Calu3 (cell line): ENCODE results near the gene LRRC47. TPM values are rescaled to one million over a fixed set of nuclear protein-coding genes. Genes with fewer than 3 reads are reported as not detected.

ENCODE experiments used
- BruUV-seq: library from RNA; stranded (reverse); fragments of 400-500 nt; replicated peaks from 2 replicates; lab custom pipeline; 2021; lab: Mats Ljungman, UMichigan
- CTCF ChIA-PET: fragments of 300-600 bp; sonication (Branson Sonifier 250); formaldehyde crosslinking; loops from one replicate; lab custom pipeline; 2022; ENCODE audit warnings: antibody characterized with exemption; lab: Charles Lee
- DNase-seq: peaks from one replicate; pipeline ENCODE4 v3.0.0; 2022
- H3K27ac Mint-ChIP-seq: one replicate; pipeline ENCODE4 v1.8.0; 2022; ENCODE audit warnings: mixed read lengths; ENCODE audit not compliant: unreplicated experiment
- H3K27me3 Mint-ChIP-seq: one replicate; pipeline ENCODE4 v1.8.0; 2022; ENCODE audit warnings: mixed read lengths; ENCODE audit not compliant: unreplicated experiment
- H3K36me3 Mint-ChIP-seq: one replicate; pipeline ENCODE4 v1.8.0; 2022; ENCODE audit warnings: mild to moderate bottlenecking, moderate library complexity, mixed read lengths; ENCODE audit not compliant: insufficient read depth, unreplicated experiment
- H3K4me1 Mint-ChIP-seq: one replicate; pipeline ENCODE4 v1.8.0; 2022; ENCODE audit warnings: mild to moderate bottlenecking, low read depth, mixed read lengths; ENCODE audit not compliant: unreplicated experiment
- H3K4me3 Mint-ChIP-seq: one replicate; pipeline ENCODE4 v1.8.0; 2022; ENCODE audit warnings: mild to moderate bottlenecking, low read depth, moderate library complexity, mixed read lengths; ENCODE audit not compliant: unreplicated experiment
- H3K9me3 Mint-ChIP-seq: one replicate; pipeline ENCODE4 v1.8.0; 2022; ENCODE audit warnings: low read depth, mixed read lengths; ENCODE audit not compliant: unreplicated experiment
- intact Hi-C: fragments of 100-400 bp; cut with micrococcal nuclease; formaldehyde crosslinking; loops from one replicate; pipeline ENCODE4 v1.10.0; 2022; ENCODE audit not compliant: unreplicated experiment
- total RNA-seq: library from RNA; stranded (reverse); gene quantifications from 2 replicates; pipeline ENCODE4 v1.2.3, GENCODE V29; 2022
- TF ChIP-seq, protein P1 (sequence below): fragments of 200-600 bp; IDR thresholded peaks from one replicate; pipeline ENCODE4 v1.8.0; 2022; ENCODE audit warnings: antibody characterized with exemption; ENCODE audit not compliant: unreplicated experiment

Gene LRRC47
- total RNA-seq, 1 experiment from 2014 or later = 35.8 TPM

DNA sequence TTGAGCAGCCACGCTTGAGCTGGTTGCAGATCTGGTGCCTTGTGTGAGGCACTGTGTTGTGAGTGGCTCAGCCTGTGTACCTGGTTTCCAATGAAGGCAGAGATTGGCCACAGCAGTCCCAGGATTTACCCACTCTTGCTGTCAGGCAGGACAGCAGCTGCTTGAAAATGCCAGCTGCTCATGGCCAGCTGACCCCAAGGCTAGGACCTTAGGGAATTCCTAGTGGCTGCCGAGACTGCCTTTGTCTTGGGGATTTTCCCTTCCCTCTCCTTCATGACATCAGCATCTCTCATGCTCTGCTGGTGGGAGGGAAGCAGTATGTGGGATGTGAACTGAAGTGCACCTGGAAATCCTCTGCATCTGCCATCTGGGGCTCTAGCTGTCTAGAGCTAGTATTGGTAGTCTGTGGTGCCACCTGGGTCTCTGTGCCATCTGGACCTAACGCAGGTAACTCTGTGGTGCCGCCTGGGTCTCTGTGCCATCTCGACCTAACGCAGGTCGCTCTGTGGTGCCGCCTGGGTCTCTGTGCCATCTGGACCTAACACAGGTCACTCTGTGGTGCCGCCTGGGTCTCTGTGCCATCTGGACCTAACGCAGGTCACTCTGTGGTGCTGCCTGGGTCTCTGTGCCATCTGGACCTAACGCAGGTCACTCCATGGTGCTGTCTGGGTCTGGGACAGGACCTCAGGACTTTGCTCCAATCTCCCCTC, 3.8 kb upstream of the LRRC47 start:
- peaks cover 26% of the 10 kb centered on the region for H3K4me1 Mint-ChIP-seq
- CTCF ChIA-PET = interaction anchor here (0.7 kb wide), 1 partner anchor 180 kb away, joined by 10 read pairs; no protein-coding TSS in a partner anchor
- no peak overlapping the region for H3K27ac Mint-ChIP-seq
- H3K27me3 Mint-ChIP-seq = peaks cover 46% of the 10 kb centered on the region
- no peak overlapping the region for H3K4me3 Mint-ChIP-seq
- peaks cover 19% of the 10 kb centered on the region for H3K36me3 Mint-ChIP-seq
- TF ChIP-seq, protein P1, sequence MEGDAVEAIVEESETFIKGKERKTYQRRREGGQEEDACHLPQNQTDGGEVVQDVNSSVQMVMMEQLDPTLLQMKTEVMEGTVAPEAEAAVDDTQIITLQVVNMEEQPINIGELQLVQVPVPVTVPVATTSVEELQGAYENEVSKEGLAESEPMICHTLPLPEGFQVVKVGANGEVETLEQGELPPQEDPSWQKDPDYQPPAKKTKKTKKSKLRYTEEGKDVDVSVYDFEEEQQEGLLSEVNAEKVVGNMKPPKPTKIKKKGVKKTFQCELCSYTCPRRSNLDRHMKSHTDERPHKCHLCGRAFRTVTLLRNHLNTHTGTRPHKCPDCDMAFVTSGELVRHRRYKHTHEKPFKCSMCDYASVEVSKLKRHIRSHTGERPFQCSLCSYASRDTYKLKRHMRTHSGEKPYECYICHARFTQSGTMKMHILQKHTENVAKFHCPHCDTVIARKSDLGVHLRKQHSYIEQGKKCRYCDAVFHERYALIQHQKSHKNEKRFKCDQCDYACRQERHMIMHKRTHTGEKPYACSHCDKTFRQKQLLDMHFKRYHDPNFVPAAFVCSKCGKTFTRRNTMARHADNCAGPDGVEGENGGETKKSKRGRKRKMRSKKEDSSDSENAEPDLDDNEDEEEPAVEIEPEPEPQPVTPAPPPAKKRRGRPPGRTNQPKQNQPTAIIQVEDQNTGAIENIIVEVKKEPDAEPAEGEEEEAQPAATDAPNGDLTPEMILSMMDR = no peak
- no TSS peak for BruUV-seq
- intact Hi-C loops = no loop called here
- no peak for DNase-seq
- H3K9me3 Mint-ChIP-seq = no peaks in the 10 kb centered on the region

DNA sequence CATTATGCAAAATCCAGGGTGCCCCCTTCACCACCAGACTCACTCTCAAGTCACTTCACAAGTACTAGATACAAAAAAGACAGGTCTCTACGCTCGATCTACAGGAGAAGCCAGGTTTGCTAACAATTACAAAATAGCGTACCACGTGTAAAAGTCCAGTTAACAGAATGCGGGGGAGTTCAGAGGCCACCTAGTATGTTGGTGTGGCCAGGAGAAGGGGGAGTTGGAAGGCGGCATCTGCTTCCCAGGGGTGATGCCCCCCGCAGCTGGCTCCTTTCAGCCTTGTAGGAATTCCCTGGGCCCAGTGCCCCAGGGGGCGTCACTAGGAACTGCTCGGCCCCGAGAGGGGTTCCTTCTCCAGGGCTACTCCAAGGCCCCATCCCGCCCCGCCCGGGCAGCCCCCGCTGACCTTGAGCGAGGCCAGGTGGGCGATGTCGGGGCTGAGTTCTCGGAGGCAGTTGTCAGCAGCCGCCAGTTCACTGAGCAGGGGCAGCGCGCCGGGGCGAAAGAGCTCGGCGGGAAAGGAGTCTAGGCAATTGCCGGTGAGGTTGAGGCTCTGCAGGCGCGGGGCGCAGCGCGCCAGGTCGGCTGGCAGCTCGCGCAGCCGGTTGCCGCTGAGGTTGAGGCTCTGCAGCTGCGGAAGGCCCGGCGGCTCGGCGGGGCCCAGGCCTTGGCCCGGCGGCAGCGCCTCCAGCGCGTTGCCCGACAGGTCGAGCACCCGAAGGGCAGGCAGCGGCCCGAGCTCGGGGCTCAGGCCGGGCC, 664 bp downstream of the LRRC47 start:
- Mint-ChIP-seq H3K4me3 (peak overlapping the region; percentile 92), H3K9me3 (no peaks in the 10 kb centered on the region), H3K27ac (peak overlapping the region; percentile 69), H3K4me1 (peaks cover 9% of the 10 kb centered on the region), H3K27me3 (peaks cover 7% of the 10 kb centered on the region), H3K36me3 (peaks cover 23% of the 10 kb centered on the region)
- intact Hi-C loops = no loop called here
- CTCF ChIA-PET = interaction anchor here (0.8 kb wide), 1 partner anchor 41 kb away, joined by 4 read pairs; no protein-coding TSS in a partner anchor
- no TSS peak for BruUV-seq
- no peak for DNase-seq
- TF ChIP-seq, protein P1 = no peak

DNA sequence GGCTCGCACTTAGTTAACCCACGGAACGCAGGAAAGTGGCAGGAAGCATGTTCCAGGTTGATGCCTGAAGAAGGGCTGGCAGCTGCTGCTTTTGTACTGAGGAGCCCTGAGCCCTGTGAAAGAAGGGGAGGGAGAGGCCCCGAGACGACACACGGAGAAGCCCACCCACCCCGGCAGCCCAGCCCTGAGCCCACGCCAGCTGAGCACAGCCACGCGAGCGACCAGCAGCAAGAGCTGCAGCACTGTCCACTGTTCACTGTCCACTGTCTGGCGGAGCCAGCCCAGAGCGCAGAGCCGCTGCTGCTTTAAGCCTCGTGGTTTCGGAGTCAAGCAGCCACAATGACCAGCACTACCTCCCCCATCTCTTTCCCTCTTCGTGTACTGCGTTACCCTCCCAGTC, 5.3 kb downstream of the LRRC47 start:
- Mint-ChIP-seq H3K27ac (no peak overlapping the region), H3K36me3 (peaks cover 18% of the 10 kb centered on the region), H3K9me3 (no peaks in the 10 kb centered on the region), H3K4me3 (no peak overlapping the region), H3K27me3 (no peaks in the 10 kb centered on the region), H3K4me1 (no peaks in the 10 kb centered on the region)
- no peak for DNase-seq
- TF ChIP-seq, protein P1 = no peak
- CTCF ChIA-PET = no interaction called here
- BruUV-seq = no TSS peak
- intact Hi-C loops = no loop called here

DNA sequence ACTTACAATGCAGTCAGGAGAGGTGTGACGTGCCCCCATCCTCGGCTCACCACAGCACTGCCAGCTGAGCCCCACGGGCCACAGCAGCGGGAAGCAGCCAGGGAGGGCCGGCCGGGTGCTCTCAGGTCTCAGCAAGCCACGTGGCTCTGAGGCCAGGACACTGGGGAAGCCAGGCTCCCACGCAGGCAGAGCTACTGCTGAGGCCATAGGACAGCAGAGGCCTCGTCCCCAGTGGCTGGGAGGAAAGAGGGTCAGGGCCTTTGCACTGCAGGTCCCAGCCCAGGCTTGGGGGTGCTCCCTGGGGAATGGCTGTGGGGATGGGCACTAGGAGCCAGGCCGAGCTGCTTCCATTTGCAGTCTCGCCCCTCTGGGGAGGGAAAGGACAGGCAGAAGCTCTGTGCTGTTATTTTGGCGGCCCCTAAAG, 5.8 kb downstream of the LRRC47 start:
- CTCF ChIA-PET = no interaction called here
- no TSS peak for BruUV-seq
- TF ChIP-seq, protein P1 = no peak
- H3K27me3 Mint-ChIP-seq = no peaks in the 10 kb centered on the region
- peaks cover 15% of the 10 kb centered on the region for H3K36me3 Mint-ChIP-seq
- H3K4me1 Mint-ChIP-seq = no peaks in the 10 kb centered on the region
- H3K4me3 Mint-ChIP-seq = no peak overlapping the region
- H3K27ac Mint-ChIP-seq = no peak overlapping the region
- H3K9me3 Mint-ChIP-seq = no peaks in the 10 kb centered on the region
- intact Hi-C loops = no loop called here
- no peak for DNase-seq
